GM23338 (cell line): ENCODE results near the gene ING4. TPM values are rescaled to one million over a fixed set of nuclear protein-coding genes. Genes with fewer than 3 reads are reported as not detected.
A peak's percentile ranks its signal among the peaks of the same experiment; 100 is the strongest.

Experiments used
- ATAC-seq: fragments of 200-7000 bp; cut with Tn5 transposase; 3 replicates; pipeline ENCODE4 v1.9.1; 2020
- DNase-seq: peaks from one replicate; pipeline ENCODE4 v3.0.0-alpha.2; 2015; ENCODE audit warnings: low spot score
- H2AFZ ChIP-seq: fragments of 200-600 bp; sonication (generic); 2 replicates; pipeline ENCODE4 v1.8.0; 2016; ENCODE audit warnings: antibody characterized with exemption, mild to moderate bottlenecking, moderate library complexity
- H3F3A ChIP-seq: fragments of 200-600 bp; sonication (generic); replicated peaks from 2 replicates; pipeline ENCODE4 v1.8.0; 2017; ENCODE audit warnings: antibody characterized with exemption, mixed run types, low read depth
- H3K27ac ChIP-seq: fragments of 200-600 bp; sonication (generic); 2 replicates; pipeline ENCODE4 v1.6.1; 2016; ENCODE audit warnings: low read depth
- H3K27me3 ChIP-seq: fragments of 200-600 bp; sonication (generic); 2 replicates; pipeline ENCODE4 v1.8.0; 2016; ENCODE audit warnings: mild to moderate bottlenecking, mixed run types, moderate library complexity; ENCODE audit not compliant: insufficient read depth
- H3K36me3 ChIP-seq: fragments of 200-600 bp; sonication (generic); 2 replicates; pipeline ENCODE4 v1.8.0; 2016; ENCODE audit warnings: mild to moderate bottlenecking; ENCODE audit not compliant: insufficient read depth
- H3K4me1 ChIP-seq: fragments of 200-600 bp; sonication (generic); 2 replicates; pipeline ENCODE4 v1.8.0; 2016; ENCODE audit warnings: mild to moderate bottlenecking, moderate library complexity; ENCODE audit not compliant: insufficient read depth
- H3K4me2 ChIP-seq: fragments of 200-600 bp; sonication (generic); 2 replicates; pipeline ENCODE4 v1.7.1; 2017; ENCODE audit warnings: mixed run types
- H3K4me3 ChIP-seq: fragments of 200-600 bp; sonication (generic); 2 replicates; pipeline ENCODE4 v1.6.1; 2016; ENCODE audit warnings: mixed run types
- H3K79me2 ChIP-seq: fragments of 200-600 bp; sonication (generic); replicated peaks from 2 replicates; pipeline ENCODE4 v1.8.0; 2017; ENCODE audit warnings: mild to moderate bottlenecking; ENCODE audit not compliant: insufficient read depth
- H3K9me2 ChIP-seq: fragments of 200-600 bp; sonication (generic); 2 replicates; pipeline ENCODE4 v1.8.0; 2017; ENCODE audit not compliant: insufficient read depth
- H4K20me1 ChIP-seq: fragments of 200-600 bp; sonication (generic); replicated peaks from 2 replicates; pipeline ENCODE4 v1.8.0; 2017; ENCODE audit warnings: mild to moderate bottlenecking; ENCODE audit not compliant: insufficient read depth
- H3K27ac Mint-ChIP-seq: 2 replicates; pipeline ENCODE4 v1.8.0; 2020; ENCODE audit warnings: inconsistent platforms, mild to moderate bottlenecking, moderate library complexity, mixed read lengths
- H3K27me3 Mint-ChIP-seq: 3 replicates; pipeline ENCODE4 v1.8.0; 2022; ENCODE audit warnings: low read depth, mild to moderate bottlenecking, moderate library complexity, mixed read lengths, inconsistent platforms; ENCODE audit not compliant: insufficient read depth, poor library complexity
- H3K36me3 Mint-ChIP-seq: 3 replicates; pipeline ENCODE4 v1.8.0; 2021; ENCODE audit warnings: low read depth, mild to moderate bottlenecking, inconsistent platforms, moderate library complexity, mixed read lengths
- H3K4me1 Mint-ChIP-seq: 3 replicates; pipeline ENCODE4 v1.8.0; 2020; ENCODE audit warnings: mild to moderate bottlenecking, inconsistent platforms, mixed read lengths
- H3K4me3 Mint-ChIP-seq: 3 replicates; pipeline ENCODE4 v1.8.0; 2021; ENCODE audit warnings: moderate library complexity, mild to moderate bottlenecking, inconsistent platforms, mixed read lengths
- H3K9me3 Mint-ChIP-seq: 3 replicates; pipeline ENCODE4 v1.8.0; 2020; ENCODE audit warnings: moderate library complexity, mild to moderate bottlenecking, inconsistent platforms, mixed read lengths
- CREB1 ChIP-seq: fragments of 250-450 bp; sonication (Bioruptor Pico); IDR thresholded peaks from 2 replicates; pipeline ENCODE4 v1.5.0; 2020; ENCODE audit warnings: low read depth, mild to moderate bottlenecking, moderate library complexity
- CTCF ChIP-seq, 2 experiments: fragments of 200-600 bp in 1 of 2; sonication (generic) in 1 of 2; conservative IDR thresholded peaks; 2 replicates each; pipeline versions ENCODE4 v1.5.1 to v1.6.1; 2016 to 2017; ENCODE audit warnings: antibody characterized with exemption in 2 of 2, low read depth in 2 of 2, mild to moderate bottlenecking in 2 of 2, moderate library complexity in 1 of 2
- POLR2AphosphoS5 ChIP-seq: IDR thresholded peaks from 2 replicates; pipeline ENCODE4 v1.6.1; 2016; ENCODE audit warnings: antibody characterized with exemption, low read depth
- REST ChIP-seq: IDR thresholded peaks from one replicate; pipeline ENCODE4 v1.6.1; 2018; ENCODE audit warnings: antibody characterized with exemption; ENCODE audit not compliant: unreplicated experiment
- ZNF331 ChIP-seq: fragments of 250-450 bp; sonication (Bioruptor Pico); IDR thresholded peaks from 2 replicates; pipeline ENCODE4 v1.5.0; 2020; ENCODE audit warnings: low read depth, mild to moderate bottlenecking, moderate library complexity
- polyA plus RNA-seq: library from polyadenylated mRNA; unstranded; fragments of >200 nt; fragmentation: Nextera tagmentation; extraction: Ambion mirVana; gene quantifications from 2 replicates; pipeline ENCODE4 v1.2.1, GENCODE V29; 2016
- total RNA-seq: library from RNA; depleted of rRNA; stranded (reverse); fragments of >200 nt; shearing (Covaris generic); gene quantifications from 2 replicates; pipeline ENCODE4 v1.2.3, GENCODE V29; 2014

ING4 gene
- total and polyA plus RNA-seq, 2 experiments from 2014 or later: 22.0 to 29.6 TPM

- H3K9me2 ChIP-seq: peaks cover 6% of the 10 kb centered on the region; the same call in 1 of the 2 replicates
- peak overlapping the region; percentile 96 for H3K4me2 ChIP-seq
- peaks cover 15% of the 10 kb centered on the region; the same call in 1 of the 2 replicates for H3F3A ChIP-seq
- Mint-ChIP-seq H3K27ac (no peak overlapping the region), H3K27me3 (peaks cover 12% of the 10 kb centered on the region), H3K9me3 (no peaks in the 10 kb centered on the region; the same call in 2 of the 3 replicates), H3K36me3 (peaks cover 44% of the 10 kb centered on the region), H3K4me1 (peaks cover 37% of the 10 kb centered on the region), H3K4me3 (no peak overlapping the region; the same call in 2 of the 3 replicates)
- H3K4me1 ChIP-seq: peaks cover 33% of the 10 kb centered on the region
- TF ChIP-seq REST (no peak), CREB1 (CRISPR knock-in tag) (peak; percentile 58; the same call in 1 of the 2 replicates)
- H3K36me3 ChIP-seq: peaks cover 15% of the 10 kb centered on the region
- H2AFZ ChIP-seq: no peak overlapping the region
- peak overlapping the region; percentile 88 for H3K4me3 ChIP-seq
- peak; percentile 48 for ATAC-seq
- no peaks in the 10 kb centered on the region for H3K27me3 ChIP-seq
- peak; percentile 63 for DNase-seq
- H4K20me1 ChIP-seq: peaks cover 33% of the 10 kb centered on the region
- peaks cover 44% of the 10 kb centered on the region for H3K79me2 ChIP-seq
- peak overlapping the region; percentile 63; the same call in 1 of the 2 replicates for H3K27ac ChIP-seq
Observed at GRCh38 chr12:6606331-6607131, 56.4 kb downstream of the ING4 start.

- H3K4me3 ChIP-seq: peak overlapping the region; percentile 88
- peaks cover 6% of the 10 kb centered on the region; the same call in 1 of the 2 replicates for H3K9me2 ChIP-seq
- peaks cover 29% of the 10 kb centered on the region for H3K4me1 ChIP-seq
- H3K36me3 Mint-ChIP-seq: peaks cover 52% of the 10 kb centered on the region
- no peak overlapping the region for H2AFZ ChIP-seq
- H3K4me3 Mint-ChIP-seq: no peak overlapping the region; the same call in 2 of the 3 replicates
- peak overlapping the region; percentile 96 for H3K4me2 ChIP-seq
- TF ChIP-seq POLR2AphosphoS5 (peak; percentile 22; the same call in 1 of the 2 replicates), CTCF (conservative IDR thresholded peaks at IDR 0.05; ENCODE audit: low read depth in 2 of 2) (0 out of 4 replicates have a peak, but pooled peaks have one; percentile 6 to 11), ZNF331 (no peak)
- H3K27me3 ChIP-seq: no peaks in the 10 kb centered on the region
- DNase-seq: peak; percentile 82
- H3K36me3 ChIP-seq: peaks cover 24% of the 10 kb centered on the region
- H3K9me3 Mint-ChIP-seq: no peaks in the 10 kb centered on the region; the same call in 2 of the 3 replicates
- peaks cover 33% of the 10 kb centered on the region for H4K20me1 ChIP-seq
- H3K27ac Mint-ChIP-seq: peak overlapping the region; percentile 74
- H3K27me3 Mint-ChIP-seq: peaks cover 11% of the 10 kb centered on the region
- peaks cover 28% of the 10 kb centered on the region for H3K4me1 Mint-ChIP-seq
- H3K79me2 ChIP-seq: peaks cover 48% of the 10 kb centered on the region
- ATAC-seq: peak; percentile 51
- no peak overlapping the region for H3K27ac ChIP-seq
- peaks cover 20% of the 10 kb centered on the region; the same call in 1 of the 2 replicates for H3F3A ChIP-seq
Observed at GRCh38 chr12:6605421-6606330, 57.2 kb downstream of the ING4 start.
